Middle frontal gyrus (tissue), 1 donor: Measurements from ENCODE around the gene NR0B2.
A peak's percentile ranks its signal among the peaks of the same experiment; 100 is the strongest.
"Not testable (repeated sequence)": the region's sequence is repeated elsewhere in the genome, so short reads cannot be mapped to it uniquely, and the experiment has no call there.

Experiments
- DNase-seq: peaks from one replicate; pipeline ENCODE4 v3.0.0-alpha.2; 2015; ENCODE audit warnings: low spot score; ENCODE audit errors: extremely low spot score

Gene NR0B2

DNA sequence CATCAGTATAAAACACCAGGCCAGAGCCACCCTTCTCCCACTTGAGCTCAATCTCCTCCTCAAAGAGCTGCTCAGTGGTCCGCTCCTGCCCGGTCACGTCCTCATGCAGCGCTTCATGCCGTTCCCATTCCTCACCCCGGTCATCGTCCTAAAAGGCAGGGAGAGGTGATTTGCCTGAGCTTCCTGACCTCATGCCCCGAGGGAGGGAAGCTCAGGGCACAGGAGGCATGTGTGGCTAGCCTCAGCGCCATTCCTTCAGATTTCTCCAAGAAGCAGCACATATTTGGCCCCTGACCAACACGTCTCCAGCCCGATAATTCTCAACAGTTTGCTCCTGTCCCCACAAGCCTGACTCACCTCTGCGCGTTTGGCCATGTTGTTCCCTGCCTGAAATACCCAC, 19.5 kb downstream of the NR0B2 start:
- no peak for DNase-seq

DNA sequence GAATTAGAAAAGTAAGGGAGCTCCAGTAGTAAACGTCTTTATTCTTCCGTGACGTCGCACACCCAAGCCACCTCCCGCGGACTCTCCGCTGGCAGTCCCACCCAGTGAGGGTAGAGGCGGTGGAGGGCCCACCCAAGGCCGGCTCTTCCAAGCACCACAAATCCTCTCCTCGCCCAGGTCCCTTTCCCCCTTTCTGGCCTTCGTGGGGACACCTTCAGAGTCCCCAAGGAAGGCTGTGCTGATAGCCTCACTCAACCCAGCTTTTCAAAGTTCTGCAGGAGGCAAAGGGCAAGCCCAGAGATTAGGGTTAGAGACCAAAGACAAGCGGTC, 23.3 kb downstream of the NR0B2 start:
- DNase-seq = no peak

DNA sequence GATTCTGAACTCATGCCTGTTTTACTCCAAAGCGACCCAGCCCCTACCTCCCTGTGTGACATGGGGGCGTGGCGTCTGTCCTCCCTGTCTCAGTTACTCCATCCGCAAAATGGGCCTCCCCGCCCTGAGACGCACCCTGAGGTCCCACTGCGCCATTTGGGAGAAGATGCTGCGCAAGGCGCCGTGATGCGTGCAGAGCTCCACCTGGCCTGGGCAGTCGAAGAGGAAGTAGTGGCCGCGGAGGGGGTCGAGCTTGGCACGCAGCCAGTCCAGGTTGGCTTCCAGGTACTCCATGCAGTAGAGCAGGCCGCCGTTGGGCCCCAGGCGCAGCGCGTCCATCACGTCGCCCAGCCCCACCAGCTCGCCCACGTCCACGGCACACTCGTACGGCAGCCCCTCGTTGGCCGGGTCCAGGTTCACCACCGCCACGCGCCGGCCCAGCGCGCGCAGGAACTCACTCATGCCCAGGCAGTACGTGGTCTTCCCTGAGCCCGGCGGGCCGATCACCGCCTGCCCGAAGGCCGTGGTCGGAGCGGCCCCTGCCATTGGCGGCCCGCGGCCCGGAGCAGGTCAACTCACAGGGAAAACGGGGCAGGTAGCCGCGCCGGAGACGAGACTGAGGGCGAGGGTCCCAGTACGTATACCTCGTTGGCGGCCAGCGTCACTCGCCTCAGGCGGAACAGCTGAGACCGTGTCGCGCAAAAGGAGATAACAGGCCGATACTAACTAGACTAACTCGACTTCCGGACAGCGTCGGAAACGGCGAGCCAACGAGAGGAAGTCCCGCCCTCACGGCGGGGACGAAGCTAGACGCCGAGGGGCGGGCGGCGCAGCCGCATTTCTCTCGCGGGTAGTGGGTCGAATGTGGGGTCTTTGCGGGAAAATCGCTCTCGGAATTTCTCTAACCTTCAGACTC, 24.0 kb downstream of the NR0B2 start, which contains the start of gene GPN2:
GPN2 (minus strand) TSS at position 733 of the 916 bp plus-strand sequence; CDS start at position 546, 187 bp downstream.
- DNase-seq = peak; percentile 83

DNA sequence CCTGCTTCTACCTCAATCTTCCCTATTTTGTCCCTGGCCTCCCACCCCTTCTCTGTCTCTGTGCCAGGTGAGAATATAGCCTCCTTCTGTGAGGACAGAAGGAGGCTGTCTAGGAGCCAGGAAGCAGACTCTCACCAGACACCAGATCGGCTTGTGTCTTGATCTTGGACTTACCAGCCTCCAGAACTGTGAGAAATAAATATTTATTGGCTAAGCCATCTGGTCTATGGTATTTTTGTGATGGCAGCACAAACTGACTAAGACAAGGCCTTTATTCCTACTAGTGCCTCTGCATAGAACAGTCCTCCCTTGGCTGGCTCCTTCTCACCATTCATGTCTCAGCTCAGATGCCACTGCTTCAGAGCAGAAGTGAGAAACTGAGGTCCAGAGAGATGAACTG, 25.5 kb downstream of the NR0B2 start:
- DNase-seq = no peak

DNA sequence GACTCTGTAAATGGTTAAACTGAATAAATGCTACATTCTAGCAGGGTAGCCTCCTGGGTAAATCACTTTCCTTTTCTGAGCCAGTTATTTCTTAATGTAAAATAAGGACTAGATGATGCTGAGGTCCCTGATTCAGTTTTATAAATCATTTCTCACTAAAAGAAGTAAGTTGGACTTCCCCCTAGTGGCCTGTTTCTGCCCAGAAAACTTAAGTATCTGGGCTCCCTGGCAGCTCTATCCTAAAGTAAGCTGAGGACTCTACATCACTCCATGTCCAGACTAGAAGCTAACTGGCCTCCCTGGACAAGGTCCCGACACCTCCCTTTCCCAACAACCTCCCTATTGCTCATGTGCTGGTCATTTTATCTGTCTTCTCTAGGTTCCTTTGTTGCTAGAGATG, 26.6 kb downstream of the NR0B2 start:
- no peak for DNase-seq

DNA sequence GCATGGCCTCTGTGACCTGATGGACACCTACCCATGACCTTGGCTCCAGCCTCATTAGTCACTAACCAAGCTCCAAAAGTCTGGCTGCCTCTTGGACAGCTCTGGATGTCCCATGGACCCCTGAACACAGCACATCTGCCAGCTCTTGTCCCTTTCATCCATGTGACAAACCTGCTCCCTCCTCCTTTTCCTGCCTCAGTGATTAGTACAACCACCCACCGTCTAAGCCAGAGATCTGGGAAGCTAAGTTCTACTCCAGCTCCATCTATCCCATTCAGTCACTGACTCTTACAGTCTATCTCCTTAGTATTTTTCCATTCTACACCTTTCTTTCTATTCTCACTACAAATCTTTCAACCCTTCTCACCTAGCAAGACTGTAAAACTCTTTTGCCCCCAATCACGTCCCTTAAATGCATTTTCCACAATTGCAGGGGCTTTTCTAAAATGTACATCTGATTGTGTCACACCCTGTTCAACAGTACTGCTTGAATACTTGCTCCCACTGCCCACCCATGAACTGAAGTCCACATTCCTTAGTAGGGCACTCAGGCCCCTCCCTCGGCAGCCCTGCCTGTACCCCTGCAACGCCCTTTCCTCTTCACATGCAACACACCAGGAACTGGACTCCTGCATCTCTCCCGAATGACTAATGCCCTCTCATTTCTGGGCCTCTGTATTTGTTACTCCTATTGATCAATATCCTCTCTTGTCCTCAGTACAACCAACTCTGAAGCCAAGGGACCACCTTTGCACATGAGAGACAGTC, 30.9 kb downstream of the NR0B2 start:
- DNase-seq = no peak

DNA sequence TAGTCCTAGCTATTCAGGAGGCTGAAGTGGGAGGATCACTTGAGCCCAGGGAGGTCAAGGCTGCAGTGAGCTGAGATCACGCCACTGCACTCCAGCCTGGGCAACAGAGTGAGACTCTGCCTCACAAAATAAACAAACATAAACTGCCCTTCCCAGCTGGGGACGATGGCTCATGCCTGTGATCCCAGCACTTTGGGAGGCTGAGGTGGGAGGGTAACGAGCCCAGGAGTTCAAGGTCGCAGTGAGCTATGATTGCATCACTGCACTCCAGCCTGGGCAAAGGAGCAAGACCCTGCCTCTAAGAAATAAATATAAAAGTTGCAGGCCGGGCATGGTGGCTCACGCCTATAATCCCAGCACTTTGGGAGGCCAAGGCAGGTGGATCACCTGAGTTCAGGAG, 32.2 kb downstream of the NR0B2 start:
- DNase-seq = not testable (repeated sequence)

DNA sequence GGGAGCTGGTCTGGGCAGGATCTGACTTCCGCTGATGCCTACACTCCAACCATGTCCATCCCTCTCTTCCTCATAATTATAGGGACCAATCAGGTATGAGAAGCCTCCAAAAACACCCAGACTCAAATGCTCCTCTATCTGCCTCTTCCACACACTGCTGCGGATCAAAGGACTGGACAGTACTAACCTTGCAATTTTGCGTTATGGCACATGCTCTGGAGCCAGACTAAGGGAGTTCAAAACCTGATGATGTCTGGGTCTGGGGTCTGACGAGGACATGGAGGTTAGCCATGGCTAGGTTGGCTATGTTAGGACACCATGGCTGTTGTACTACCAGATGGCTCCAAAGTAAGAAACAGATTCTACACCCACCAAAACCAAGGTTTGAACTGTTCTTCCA, 34.0 kb downstream of the NR0B2 start:
- DNase-seq = no peak

DNA sequence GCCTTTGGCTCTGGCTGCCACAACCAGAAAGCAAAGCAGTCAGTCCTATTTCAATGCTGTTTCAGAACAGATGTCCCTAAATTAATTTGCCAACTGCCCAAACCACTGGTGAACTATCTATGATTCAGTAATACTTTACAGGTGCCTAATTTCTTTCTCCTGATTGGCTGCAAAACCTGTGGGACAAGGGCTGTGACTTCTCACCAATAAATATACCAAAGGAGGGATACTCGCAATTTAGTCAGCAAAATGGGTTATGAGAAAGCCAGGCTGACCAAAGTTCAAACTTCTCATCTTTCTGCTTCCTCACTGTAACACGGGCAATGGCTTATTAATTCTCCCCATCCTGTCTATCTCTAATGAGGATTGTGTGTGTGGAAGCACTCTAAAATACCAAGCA, 36.4 kb downstream of the NR0B2 start:
- DNase-seq = no peak

DNA sequence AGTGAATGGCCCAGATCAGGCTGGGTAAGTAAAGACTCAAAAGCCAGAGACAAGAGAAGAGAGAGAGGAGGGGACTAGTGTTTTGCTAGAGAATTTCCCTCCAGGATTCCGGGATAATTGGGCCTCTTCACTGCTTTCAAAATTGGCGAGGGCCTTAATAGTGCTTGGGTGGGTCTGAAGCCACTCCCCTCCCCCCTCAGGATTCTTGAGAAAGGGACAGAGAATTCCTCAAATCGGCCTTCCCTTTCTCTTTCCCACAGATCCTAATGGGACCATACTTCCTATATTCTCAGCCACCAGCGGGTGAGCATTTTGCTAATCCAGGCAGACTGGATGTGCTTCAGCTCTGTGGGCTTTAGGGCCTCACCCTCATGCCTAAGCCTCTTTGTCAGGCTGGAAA, 38.9 kb downstream of the NR0B2 start:
- DNase-seq = no peak

DNA sequence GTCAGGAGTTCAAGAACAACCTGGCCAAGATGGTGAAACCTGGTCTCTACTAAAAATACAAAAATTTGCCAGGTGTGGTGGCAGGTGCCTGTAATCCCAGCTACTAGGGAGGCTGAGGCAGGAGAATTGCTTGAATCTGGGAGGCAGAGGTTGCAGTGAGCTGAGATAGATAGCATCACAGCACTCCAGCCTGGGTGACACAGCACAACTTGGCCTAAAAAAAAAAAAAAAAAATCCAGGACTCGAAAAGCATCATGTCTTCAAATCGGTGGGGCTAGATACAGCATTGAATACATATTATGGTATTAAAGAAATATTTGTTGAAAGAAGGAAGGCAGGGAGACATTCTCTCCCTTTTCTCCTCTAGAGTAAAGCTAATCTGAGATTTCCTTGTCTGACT, 40.7 kb downstream of the NR0B2 start:
- not testable (repeated sequence) for DNase-seq

DNA sequence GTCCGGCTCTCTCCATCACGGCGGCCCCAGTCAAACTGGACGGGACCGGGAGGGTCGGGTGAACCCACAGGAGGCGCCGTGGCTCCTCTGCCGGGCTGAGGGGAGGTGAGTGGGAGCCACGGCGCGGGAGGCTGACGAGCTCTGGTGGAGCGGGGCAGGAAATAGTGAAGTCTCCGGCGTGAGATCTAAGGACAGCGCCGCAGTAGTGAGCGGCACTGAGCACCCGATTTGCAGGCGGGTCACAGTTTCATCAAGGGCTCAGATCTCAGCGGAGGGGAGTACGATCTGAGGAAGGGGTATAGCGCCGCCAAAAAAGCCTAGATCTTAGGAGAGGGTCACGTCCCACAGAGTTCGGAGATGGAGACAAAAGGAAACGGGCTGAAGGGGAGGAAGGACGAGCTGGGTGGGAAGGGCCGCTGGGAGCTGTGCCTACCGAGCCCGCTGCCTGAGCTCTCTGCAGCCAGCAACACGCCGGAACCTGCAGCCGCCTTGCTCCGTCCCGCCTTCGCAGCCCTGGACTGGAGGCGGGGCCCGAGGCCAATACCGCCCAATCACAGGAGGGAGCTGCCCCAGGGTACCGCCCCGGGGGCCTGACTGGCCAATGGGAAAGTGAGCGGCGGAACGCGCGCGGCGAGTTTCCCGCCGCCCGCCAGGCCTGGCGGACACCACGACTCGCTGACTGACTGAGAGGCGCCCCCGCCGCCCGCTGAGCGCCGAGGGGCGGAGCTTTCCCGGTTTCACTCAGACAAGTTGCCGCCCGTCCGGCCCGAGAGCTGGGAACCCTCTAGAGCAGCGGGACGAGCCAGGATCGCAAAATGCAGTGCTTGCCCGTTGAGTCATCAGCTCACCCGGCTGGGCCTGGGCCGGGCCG, 48.9 kb downstream of the NR0B2 start:
- DNase-seq = peak; percentile 95

DNA sequence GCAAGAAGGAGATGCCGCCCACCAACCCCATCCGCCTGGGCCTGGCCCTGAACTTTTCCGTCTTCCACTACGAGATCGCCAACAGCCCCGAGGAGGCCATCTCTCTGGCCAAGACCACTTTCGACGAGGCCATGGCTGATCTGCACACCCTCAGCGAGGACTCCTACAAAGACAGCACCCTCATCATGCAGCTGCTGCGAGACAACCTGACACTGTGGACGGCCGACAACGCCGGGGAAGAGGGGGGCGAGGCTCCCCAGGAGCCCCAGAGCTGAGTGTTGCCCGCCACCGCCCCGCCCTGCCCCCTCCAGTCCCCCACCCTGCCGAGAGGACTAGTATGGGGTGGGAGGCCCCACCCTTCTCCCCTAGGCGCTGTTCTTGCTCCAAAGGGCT, 50.1 kb downstream of the NR0B2 start:
- no peak for DNase-seq

DNA sequence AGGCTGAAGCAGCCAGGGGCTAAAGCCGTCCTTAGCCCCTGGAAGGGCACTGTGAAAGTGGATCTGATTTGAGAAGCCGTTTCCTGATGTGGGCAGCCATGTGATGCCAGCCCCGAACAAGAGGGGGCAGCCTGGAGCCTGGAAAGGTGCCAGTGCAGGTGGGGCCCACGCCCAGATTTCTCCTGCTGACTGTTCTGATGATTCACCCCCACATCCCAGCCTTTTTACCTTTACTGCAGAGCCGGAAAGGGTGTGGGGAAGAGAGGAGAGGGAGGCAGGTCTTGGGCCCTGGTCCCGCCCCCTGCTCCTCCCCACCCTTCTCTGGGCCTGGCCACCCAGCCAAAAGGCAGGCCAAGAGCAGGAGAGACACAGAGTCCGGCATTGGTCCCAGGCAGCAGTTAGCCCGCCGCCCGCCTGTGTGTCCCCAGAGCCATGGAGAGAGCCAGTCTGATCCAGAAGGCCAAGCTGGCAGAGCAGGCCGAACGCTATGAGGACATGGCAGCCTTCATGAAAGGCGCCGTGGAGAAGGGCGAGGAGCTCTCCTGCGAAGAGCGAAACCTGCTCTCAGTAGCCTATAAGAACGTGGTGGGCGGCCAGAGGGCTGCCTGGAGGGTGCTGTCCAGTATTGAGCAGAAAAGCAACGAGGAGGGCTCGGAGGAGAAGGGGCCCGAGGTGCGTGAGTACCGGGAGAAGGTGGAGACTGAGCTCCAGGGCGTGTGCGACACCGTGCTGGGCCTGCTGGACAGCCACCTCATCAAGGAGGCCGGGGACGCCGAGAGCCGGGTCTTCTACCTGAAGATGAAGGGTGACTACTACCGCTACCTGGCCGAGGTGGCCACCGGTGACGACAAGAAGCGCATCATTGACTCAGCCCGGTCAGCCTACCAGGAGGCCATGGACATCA, 50.7 kb downstream of the NR0B2 start, which contains the start of gene SFN:
SFN (plus strand) TSS at position 369 of the 904 bp plus-strand sequence; CDS start at position 433, 64 bp downstream.
- DNase-seq = no peak

DNA sequence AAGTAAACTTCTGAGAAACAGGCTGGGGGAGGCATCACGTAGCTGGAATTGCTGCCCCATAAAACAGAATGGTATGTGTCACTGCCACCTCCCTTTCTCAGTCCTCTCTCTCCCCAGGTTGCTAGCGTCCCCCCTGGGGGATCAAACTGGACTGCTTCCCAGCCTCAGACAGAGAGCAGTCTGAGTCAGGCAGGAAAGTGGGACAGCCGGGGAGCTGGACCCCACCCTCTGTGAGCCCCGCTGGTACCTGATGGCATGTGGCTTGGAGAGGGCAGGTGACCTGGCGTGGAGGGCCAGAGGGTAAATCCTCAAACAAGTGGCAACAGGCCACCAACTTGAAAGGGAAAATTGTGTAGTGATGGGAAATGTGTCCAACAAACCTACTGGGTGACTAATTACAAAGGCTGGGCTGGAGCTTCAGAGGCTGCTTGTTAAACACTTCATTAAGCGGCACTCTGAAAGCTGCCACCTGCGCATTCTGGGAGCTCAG, 51.8 kb downstream of the NR0B2 start:
- no peak for DNase-seq
